ENCODE data around the gene VAV2. TPM values are rescaled to one million over a fixed set of nuclear protein-coding genes. Genes with fewer than 3 reads are reported as not detected.
A peak's percentile ranks its signal among the peaks of the same experiment; 100 is the strongest.
"Not testable (repeated sequence)": the region's sequence is repeated elsewhere in the genome, so short reads cannot be mapped to it uniquely, and the experiment has no call there.

Gene VAV2
- total and polyA plus RNA-seq, 12 donors: 3.3 to 96.2 (median 31.2) TPM

DNA sequence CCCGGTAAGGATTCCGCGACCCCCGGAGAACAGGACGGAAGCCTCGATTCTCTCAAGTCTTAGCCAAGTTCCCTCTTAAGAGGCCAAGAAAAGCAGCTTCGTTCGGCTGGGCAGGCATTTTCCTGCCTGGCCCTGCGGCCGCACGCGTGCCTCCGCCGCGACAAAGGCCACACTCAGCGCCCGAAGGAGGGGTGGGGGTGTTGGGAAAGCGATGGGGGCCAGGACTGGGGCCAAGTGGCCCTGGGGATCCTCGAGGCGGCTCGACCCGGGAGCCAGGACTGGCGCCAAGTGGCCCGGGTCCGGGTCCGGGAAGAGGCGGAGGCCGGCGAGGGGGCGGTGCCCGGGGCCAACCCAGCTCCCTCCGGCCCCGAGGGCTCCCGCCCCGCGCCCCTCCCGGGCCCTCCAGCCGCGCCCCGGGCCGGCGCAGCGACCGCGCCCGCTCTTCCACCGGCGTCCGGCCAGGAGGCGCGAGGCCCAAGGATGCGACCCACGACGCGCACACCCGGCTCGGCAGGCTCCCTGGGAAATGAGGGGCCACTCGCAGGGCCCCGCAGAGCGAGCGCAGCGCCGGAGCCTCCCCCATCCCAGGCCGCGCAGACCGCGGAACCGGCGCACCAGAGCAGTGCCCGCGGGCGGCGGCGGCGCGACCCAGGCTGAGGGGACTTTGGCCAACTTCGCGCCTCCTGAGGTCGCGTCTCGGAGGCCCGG is 756 bp downstream of the VAV2 start:
- peak overlapping the region in 3 of 4 donors; percentile 32 to 91 (median 73) for H3K4me3 ChIP-seq
- H3K9me3 ChIP-seq (replicated peaks in 1 of 3): no peaks in the 10 kb centered on the region
- 0 to 1% (median 0%) methylated on average over 7 to 78 of the region's 82 CpGs for WGBS, 4 donors
- H3K4me1 ChIP-seq (replicated peaks in 1 of 2): peaks cover 15 to 23% of the 10 kb centered on the region in 2 donors
- intact Hi-C loops (cut with DNase I): no loop called here
- no peaks in the 10 kb centered on the region for H3K36me3 ChIP-seq (replicated peaks in 1 of 2)
- peak in 5 of 7 donors; percentile 43 to 77 (median 49) for DNase-seq
- no peaks in the 10 kb centered on the region for H3K27me3 ChIP-seq
- H3K27ac ChIP-seq: peak overlapping the region; percentile 84 to 99 (median 96)
- TF ChIP-seq, protein P1, sequence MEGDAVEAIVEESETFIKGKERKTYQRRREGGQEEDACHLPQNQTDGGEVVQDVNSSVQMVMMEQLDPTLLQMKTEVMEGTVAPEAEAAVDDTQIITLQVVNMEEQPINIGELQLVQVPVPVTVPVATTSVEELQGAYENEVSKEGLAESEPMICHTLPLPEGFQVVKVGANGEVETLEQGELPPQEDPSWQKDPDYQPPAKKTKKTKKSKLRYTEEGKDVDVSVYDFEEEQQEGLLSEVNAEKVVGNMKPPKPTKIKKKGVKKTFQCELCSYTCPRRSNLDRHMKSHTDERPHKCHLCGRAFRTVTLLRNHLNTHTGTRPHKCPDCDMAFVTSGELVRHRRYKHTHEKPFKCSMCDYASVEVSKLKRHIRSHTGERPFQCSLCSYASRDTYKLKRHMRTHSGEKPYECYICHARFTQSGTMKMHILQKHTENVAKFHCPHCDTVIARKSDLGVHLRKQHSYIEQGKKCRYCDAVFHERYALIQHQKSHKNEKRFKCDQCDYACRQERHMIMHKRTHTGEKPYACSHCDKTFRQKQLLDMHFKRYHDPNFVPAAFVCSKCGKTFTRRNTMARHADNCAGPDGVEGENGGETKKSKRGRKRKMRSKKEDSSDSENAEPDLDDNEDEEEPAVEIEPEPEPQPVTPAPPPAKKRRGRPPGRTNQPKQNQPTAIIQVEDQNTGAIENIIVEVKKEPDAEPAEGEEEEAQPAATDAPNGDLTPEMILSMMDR (IDR thresholded peaks at IDR 0.05): no peak
- TF ChIP-seq POLR2A (IDR thresholded peaks at IDR 0.05): no peak

DNA sequence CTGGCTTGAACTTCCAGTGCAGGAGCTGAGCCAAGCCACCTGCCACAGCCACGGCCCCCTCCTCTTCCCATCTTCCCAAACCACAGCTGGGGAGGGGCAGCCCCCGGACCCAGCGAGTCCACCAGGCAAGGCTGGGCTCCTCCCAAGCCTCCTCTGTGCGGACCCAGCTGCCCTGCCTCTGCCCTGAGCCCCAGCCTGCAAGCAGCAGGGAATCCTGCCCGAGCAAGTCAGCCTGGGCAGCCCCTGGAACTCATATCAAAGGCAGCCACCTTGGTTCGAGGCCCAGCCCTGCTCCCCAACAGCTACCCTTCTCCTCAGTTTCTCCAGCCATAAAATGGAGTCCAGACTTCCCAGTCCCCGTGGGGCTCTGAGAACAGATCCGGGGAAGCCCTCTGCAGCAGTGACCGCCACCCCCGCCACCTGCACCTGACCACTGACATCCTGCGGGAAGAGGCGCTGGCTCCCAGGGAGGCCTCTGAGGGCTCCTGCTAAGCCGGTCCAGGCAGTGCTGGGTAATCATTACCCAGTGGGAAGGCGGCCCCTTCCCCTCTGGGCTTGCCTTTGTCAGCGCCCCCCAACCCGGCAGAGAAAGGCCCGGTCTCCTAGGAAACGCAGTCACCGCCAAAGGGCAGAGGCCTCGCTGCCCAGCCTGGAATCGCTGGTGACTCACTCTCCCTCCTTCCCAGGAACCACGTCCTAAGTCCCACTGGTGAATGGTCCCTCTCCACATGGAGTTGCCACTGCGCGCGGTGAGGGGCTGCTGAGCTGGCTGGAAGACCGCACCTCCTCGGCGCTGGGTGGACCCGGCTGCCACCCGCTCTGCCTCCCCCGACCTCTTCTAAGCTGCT is 1.5 kb downstream of the VAV2 start:
- TF ChIP-seq, protein P1 (IDR thresholded peaks at IDR 0.05): no peak
- TF ChIP-seq POLR2A (IDR thresholded peaks at IDR 0.05): peak; percentile 47 to 64
- no peaks in the 10 kb centered on the region for H3K9me3 ChIP-seq (replicated peaks in 1 of 3)
- 14 to 26% (median 19%) methylated on average over 7 to 31 of the region's 31 CpGs for WGBS, 4 donors
- H3K27ac ChIP-seq: peak overlapping the region; percentile 84 to 99 (median 96)
- H3K27me3 ChIP-seq: no peaks in the 10 kb centered on the region
- intact Hi-C loops (cut with DNase I): no loop called here
- peak; percentile 73 to 86 (median 83) for DNase-seq
- peaks cover 15 to 23% of the 10 kb centered on the region in 2 donors for H3K4me1 ChIP-seq (replicated peaks in 1 of 2)
- no peaks in the 10 kb centered on the region for H3K36me3 ChIP-seq (replicated peaks in 1 of 2)
- H3K4me3 ChIP-seq: peak overlapping the region in 3 of 4 donors; percentile 32 to 91 (median 73)

DNA sequence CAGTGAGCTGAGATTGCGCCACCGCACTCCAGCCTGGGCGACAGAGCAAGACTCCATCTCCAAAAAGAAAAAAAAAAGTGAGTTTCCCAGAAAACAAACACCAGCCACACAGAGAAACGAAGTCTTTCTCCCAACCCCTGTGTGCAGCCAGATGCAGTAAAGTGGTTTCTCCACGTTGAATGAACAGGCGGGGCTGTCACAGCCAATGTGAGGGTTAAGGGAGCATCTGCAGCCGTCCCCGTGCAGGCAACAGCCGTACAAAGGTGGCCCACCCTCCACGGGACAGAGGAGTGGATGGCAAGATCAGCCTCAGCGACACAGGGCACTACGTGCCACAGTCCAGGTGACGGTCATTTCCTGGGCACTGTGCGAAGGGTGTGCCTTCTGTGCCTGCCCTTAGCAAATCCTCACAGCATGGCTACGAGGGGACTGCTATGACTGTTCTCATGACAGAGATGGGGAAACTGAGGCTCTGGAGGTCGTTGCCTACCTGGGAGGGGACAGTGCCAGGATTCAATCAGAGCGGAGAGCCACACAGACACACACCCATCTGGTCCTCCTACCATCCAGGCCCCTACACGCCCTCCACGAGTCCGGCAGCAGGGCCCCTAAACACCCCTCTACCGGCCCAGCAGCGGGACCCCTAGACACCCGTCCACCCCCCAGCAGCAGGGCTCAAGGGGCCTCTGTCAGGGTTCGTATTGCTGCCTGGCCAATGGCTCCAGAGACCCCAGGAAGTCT is 2.3 kb downstream of the VAV2 start:
- no peaks in the 10 kb centered on the region for H3K9me3 ChIP-seq (replicated peaks in 1 of 3)
- TF ChIP-seq, protein P1 (IDR thresholded peaks at IDR 0.05): no peak
- TF ChIP-seq POLR2A (IDR thresholded peaks at IDR 0.05): no peak
- peaks cover 15 to 23% of the 10 kb centered on the region in 2 donors for H3K4me1 ChIP-seq (replicated peaks in 1 of 2)
- DNase-seq: no peak
- 80 to 85% (median 83%) methylated on average over 9 to 24 of the region's 24 CpGs for WGBS, 4 donors
- H3K27ac ChIP-seq: peak overlapping the region in 2 of 5 donors; percentile 96 to 99
- H3K27me3 ChIP-seq: no peaks in the 10 kb centered on the region
- H3K36me3 ChIP-seq (replicated peaks in 1 of 2): no peaks in the 10 kb centered on the region
- intact Hi-C loops (cut with DNase I): no loop called here
- peak overlapping the region in 1 of 4 donors; percentile 91 for H3K4me3 ChIP-seq

DNA sequence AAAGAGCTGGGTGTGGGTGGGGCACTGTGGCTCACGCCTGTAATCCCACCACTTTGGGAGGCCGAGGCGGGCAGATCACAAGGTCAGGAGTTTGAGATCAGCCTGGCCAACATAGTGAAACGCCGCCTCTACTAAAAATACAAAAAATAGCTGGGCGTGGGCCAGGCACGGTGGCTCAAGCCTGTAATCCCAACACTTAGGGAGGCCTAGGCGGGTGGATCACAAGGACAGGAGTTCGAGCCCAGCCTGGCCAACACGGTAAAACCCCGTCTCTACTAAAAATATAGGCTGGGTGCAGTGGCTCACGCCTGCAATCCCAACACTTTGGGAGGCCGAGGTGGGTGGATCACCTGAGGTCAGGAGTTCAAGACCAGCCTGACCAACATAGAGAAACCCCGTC is 3.4 kb downstream of the VAV2 start:
- H3K9me3 ChIP-seq (replicated peaks in 1 of 3); H3K4me3 ChIP-seq; DNase-seq; intact Hi-C loops (cut with DNase I); H3K27me3 ChIP-seq; H3K27ac ChIP-seq; H3K36me3 ChIP-seq (replicated peaks in 1 of 2): not testable (repeated sequence)
- 70 to 83% (median 77%) methylated on average over 14 of the region's 14 CpGs for WGBS, 4 donors
- H3K4me1 ChIP-seq (replicated peaks in 1 of 2): peaks cover 18 to 21% of the 10 kb centered on the region in 2 donors

Measured in adrenal gland (tissue), 12 donors.